ENCODE data around the gene GPRC5A.

GPRC5A gene

GRCh38 chr12:12938541-12938940, 47.2 kb downstream of the GPRC5A start:
- in situ Hi-C loops (cut with HindIII; ENCODE audit: low sequenced_read_pairs), result no loop called here

GRCh38 chr12:12939888-12940287, 48.5 kb downstream of the GPRC5A start:
- in situ Hi-C loops (cut with HindIII; ENCODE audit: low sequenced_read_pairs), result loop anchor here (10.0 kb wide), 1 partner anchor 275 kb away; no protein-coding TSS in a partner anchor

- in situ Hi-C loops (cut with HindIII; ENCODE audit: low sequenced_read_pairs), result loop anchor here (10.0 kb wide), 1 partner anchor 273 kb away; no protein-coding TSS in a partner anchor
Observed at GRCh38 chr12:12941450-12942350, 50.3 kb downstream of the GPRC5A start.

- in situ Hi-C loops (cut with HindIII; ENCODE audit: low sequenced_read_pairs), result loop anchor here (10.0 kb wide), 1 partner anchor 271 kb away; no protein-coding TSS in a partner anchor
Observed at GRCh38 chr12:12943586-12944260, 52.4 kb downstream of the GPRC5A start.

GRCh38 chr12:12945591-12945990, 54.2 kb downstream of the GPRC5A start:
- in situ Hi-C loops (cut with HindIII; ENCODE audit: low sequenced_read_pairs), result loop anchor here (10.0 kb wide), 1 partner anchor 269 kb away; no protein-coding TSS in a partner anchor

GRCh38 chr12:12946686-12947355, 55.5 kb downstream of the GPRC5A start:
- in situ Hi-C loops (cut with HindIII; ENCODE audit: low sequenced_read_pairs), result loop anchor here (10.0 kb wide), 1 partner anchor 268 kb away; no protein-coding TSS in a partner anchor

- in situ Hi-C loops (cut with HindIII; ENCODE audit: low sequenced_read_pairs), result loop anchor here (10.0 kb wide), 1 partner anchor 267 kb away; no protein-coding TSS in a partner anchor
Observed at GRCh38 chr12:12947902-12948301, 56.5 kb downstream of the GPRC5A start.

- in situ Hi-C loops (cut with HindIII; ENCODE audit: low sequenced_read_pairs), result no loop called here
Observed at GRCh38 chr12:12951504-12951903, 60.1 kb downstream of the GPRC5A start.

- in situ Hi-C loops (cut with HindIII; ENCODE audit: low sequenced_read_pairs), result no loop called here
Observed at GRCh38 chr12:12952036-12952435, 60.7 kb downstream of the GPRC5A start, which contains the start of gene GPRC5D. Gene GPRC5D, minus strand, starts transcription at chr12:12952170. Its CDS starts 1,786 bp downstream, at chr12:12950384.

GRCh38 chr12:12954356-12954755, 63.0 kb downstream of the GPRC5A start:
- in situ Hi-C loops (cut with HindIII; ENCODE audit: low sequenced_read_pairs), result no loop called here

GRCh38 chr12:12954878-12955625, 63.7 kb downstream of the GPRC5A start:
- in situ Hi-C loops (cut with HindIII; ENCODE audit: low sequenced_read_pairs), result no loop called here

GRCh38 chr12:12958886-12959285, 67.5 kb downstream of the GPRC5A start:
- in situ Hi-C loops (cut with HindIII; ENCODE audit: low sequenced_read_pairs), result no loop called here

GRCh38 chr12:12960639-12961209, 69.4 kb downstream of the GPRC5A start:
- in situ Hi-C loops (cut with HindIII; ENCODE audit: low sequenced_read_pairs), result no loop called here

GRCh38 chr12:12964255-12964654, 72.9 kb downstream of the GPRC5A start:
- in situ Hi-C loops (cut with HindIII; ENCODE audit: low sequenced_read_pairs), result no loop called here

- in situ Hi-C loops (cut with HindIII; ENCODE audit: low sequenced_read_pairs), result no loop called here
Observed at GRCh38 chr12:12965836-12966235, 74.5 kb downstream of the GPRC5A start.
